ENCODE data around the gene DCDC1.

The DCDC1 gene

DNA sequence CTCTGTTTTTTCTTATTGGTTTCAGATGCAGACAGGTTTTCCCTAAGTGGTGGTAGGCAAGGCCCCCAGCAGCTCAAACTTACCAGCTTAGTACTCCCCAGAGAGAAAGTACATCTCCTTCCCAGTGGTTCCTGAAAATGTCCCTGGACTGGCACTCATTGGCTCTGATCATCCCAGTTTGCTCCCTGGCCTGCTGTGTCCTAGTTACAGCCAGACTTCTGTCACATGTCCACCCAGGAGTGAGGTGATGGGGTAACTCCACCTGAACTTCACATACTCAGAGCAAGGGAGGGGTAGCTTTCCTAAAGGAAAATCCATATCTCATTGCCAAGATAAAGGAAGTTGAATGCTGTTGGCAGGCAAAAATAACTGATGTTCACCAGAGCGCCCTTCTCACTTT lies 546.4 kb downstream of the DCDC1 start:
- no peak for DNase-seq

DNA sequence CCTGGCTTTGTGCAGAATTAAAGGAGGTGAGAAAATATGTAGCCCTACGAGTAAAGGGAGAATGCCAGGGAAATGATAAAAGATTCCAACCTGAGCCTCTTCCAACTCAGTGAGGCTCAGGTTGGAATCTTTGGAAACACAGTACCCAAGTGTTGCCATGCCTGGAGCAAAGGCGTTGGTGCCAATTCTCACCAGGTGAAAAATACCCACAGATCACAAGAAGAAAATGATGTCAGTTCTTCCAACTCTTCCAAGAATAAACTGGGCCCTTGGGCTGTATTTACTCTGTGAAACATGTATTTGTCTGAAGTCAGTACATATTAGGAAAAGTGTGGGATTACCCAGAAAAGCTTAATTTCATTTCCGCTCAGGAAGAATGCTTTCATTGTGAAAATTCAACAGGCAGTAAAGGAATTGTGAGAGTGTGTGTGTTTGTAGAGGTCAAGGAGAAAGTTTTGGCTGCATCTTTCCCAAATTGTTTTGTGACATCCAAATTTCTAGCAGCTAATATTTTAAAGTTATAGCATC lies 548.0 kb downstream of the DCDC1 start:
- no peak for DNase-seq

DNA sequence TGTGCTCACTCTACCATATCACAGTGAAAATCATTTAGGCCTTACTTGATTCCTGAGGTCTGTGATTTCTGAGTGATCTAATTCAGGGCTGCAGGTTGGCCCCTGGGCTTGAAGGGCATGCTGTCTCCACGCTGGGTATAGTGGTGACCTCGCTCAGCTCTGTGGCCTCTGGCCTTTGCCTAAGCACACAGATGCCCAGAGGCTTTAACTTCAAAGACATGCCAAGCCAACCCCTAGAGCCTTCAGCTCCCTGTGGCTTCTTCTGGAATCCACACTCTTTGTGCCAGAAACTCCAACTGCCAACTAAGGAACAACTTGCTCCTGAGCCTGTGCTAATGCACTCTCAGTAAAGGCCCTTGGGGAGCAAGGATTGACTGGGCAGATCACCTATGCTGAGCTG lies 550.8 kb downstream of the DCDC1 start:
- no peak for DNase-seq

DNA sequence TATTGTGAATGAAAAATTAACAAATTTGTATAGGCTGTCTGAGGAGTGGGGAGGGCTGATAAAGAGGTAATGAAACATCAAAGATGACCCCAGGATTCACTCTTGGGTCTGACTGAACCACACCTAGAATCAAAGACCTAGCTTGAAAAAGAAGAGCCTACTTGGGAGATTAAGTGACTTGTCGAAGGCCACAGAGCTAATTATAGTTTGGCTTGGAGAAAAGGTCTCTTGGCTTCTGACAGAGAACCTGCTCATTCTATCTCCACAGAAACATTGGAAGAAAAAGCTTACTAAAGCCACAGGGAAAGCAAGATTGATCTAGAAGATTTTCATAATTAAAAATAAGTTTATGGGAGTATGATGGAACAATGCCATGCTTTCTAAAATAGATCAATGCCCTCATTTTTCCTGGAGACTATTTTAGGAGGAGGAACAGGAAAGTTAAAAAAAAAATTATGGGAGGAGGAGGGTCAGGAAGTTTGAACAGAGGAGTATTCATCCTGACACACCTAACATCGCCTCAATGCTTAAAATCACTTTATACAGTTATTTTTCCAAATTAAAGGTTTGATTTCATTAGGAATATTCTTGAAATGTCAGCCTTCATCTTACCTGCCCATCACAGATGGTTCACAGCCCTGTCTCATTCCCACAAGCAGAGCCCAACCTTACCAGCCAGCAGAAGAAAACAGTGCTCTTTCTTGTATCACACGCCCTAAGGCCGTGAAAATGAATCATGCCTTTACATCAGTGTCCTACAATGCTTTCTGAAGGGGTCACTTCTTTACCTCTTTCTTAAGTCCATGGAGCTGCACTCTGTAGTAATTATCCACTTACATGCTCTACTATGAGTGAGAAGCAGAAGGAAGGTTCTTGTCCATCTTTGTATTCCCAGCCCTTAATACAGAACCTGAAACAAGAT lies 552.3 kb downstream of the DCDC1 start:
- no peak for DNase-seq

DNA sequence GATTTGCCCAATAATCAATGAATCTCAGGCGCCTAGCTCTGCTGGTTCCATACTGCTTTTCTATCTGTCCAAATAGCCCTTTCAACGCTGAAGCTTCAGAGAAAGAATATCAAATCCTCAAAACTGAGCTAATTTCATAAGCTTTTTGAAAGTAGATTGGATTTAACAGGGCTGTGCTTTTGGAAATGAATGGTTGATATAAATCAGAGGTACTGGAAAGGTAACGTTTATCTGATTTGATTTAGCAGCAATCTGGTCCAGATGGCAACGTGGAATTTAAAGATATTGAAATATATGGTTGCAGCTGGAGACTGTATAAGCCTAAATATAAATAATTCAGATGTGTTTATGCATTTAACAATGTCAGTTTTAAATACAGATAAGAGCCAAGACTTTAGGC lies 553.9 kb downstream of the DCDC1 start:
- DNase-seq: no peak

DNA sequence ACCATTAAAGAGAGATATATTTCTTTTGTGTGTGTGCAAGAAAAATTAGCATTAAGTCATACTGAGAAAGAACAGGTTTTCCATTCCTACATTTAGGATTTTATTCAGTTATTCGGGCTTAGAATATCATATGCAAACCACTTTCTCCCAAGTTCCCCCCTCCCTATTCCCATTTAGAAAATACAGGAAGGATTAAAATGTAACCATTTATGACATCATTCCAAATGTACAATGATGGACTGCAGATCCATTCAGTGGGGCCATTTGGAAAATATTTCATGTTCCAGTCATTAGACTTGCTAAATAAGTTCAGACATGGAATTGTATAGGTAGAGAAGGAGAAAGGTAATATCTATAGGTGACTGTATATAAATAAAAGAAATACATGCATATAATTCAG lies 554.8 kb downstream of the DCDC1 start:
- no peak for DNase-seq
